Endothelial cell of umbilical vein (primary cell): ENCODE data around the gene LRP1B. TPM values are rescaled to one million over a fixed set of nuclear protein-coding genes. Genes with fewer than 3 reads are reported as not detected.

ENCODE experiments used
- BruUV-seq: library from RNA; stranded (reverse); fragments of 400-500 nt; replicated peaks from 2 replicates; lab custom pipeline; 2021; lab: Mats Ljungman, UMichigan
- CTCF ChIA-PET: fragments of 300-600, 350-600 bp; sonication (Branson Sonifier 250); formaldehyde crosslinking; loops from one replicate; lab custom pipeline; 2021; ENCODE audit warnings: antibody characterized with exemption, inconsistent platforms; lab: Charles Lee
- POLR2A ChIA-PET: fragments of 300-600, 350-600 bp; sonication (Branson Sonifier 250); formaldehyde crosslinking; loops from one replicate; lab custom pipeline; 2021; ENCODE audit warnings: antibody characterized with exemption, inconsistent platforms; lab: Charles Lee
- DNase-seq: peaks from one replicate; pipeline ENCODE4 v3.0.0-alpha.2; 2011; ENCODE audit warnings: low read depth, low spot score
- FAIRE-seq: peaks from 2 replicates; lab custom pipeline; 2011; peaks lifted over from hg19 to GRCh38; lab: Jason Lieb, UNC
- H2AFZ ChIP-seq: 2 replicates; pipeline ENCODE4 v1.6.0; 2012; ENCODE audit warnings: low read depth, low read length, control low read depth, inconsistent platforms
- H3K27ac ChIP-seq: 2 replicates; pipeline ENCODE4 v1.5.1; 2011; ENCODE audit warnings: low read depth, mild to moderate bottlenecking, control low read depth, low read length, moderate library complexity; ENCODE audit not compliant: insufficient read depth
- H3K27me3 ChIP-seq, 2 experiments: 2 replicates each; pipeline versions ENCODE4 v1.6.0 to v1.6.1; 2011; ENCODE audit warnings: low read length in 2 of 2, mixed read lengths in 1 of 2; ENCODE audit not compliant: control insufficient read depth in 2 of 2, insufficient read depth in 2 of 2
- H3K36me3 ChIP-seq, 2 experiments: 2 replicates in 1 of 2; 3 replicates in 1 of 2; pipeline ENCODE4 v1.5.1; 2011; ENCODE audit warnings: low read length in 2 of 2, mild to moderate bottlenecking in 1 of 2, moderate library complexity in 1 of 2; ENCODE audit not compliant: control insufficient read depth in 2 of 2, insufficient read depth in 2 of 2; ENCODE audit errors: extremely low read depth in 1 of 2
- H3K4me1 ChIP-seq: 3 replicates; pipeline ENCODE4 v1.5.1; 2011; ENCODE audit warnings: mild to moderate bottlenecking, low read length; ENCODE audit not compliant: control insufficient read depth, insufficient read depth; ENCODE audit errors: extremely low read depth
- H3K4me2 ChIP-seq: 2 replicates; pipeline ENCODE4 v1.6.1; 2011; ENCODE audit warnings: low read length, control low read depth, mixed read lengths; ENCODE audit not compliant: insufficient read depth
- H3K4me3 ChIP-seq, 3 experiments: fragments of 200-600 bp in 1 of 3; sonication (generic), shearing (Covaris generic) in 1 of 3; replicated peaks in 1 of 3; 2 replicates each; pipeline ENCODE4 v1.5.1; 2011 to 2016; ENCODE audit warnings: control low read depth in 3 of 3, low read length in 3 of 3, mild to moderate bottlenecking in 2 of 3, inconsistent platforms in 1 of 3, low read depth in 1 of 3, moderate library complexity in 1 of 3; ENCODE audit not compliant: insufficient read depth in 1 of 3
- H3K79me2 ChIP-seq: 2 replicates; pipeline ENCODE4 v1.6.0; 2012; ENCODE audit warnings: low read length, inconsistent platforms; ENCODE audit not compliant: control insufficient read depth, insufficient read depth
- H3K9ac ChIP-seq: replicated peaks from 2 replicates; pipeline ENCODE3; 2011; ENCODE audit warnings: low read length, control low read depth; ENCODE audit not compliant: insufficient read depth; ENCODE audit errors: extremely low read depth
- H3K9me1 ChIP-seq: replicated peaks from 3 replicates; pipeline ENCODE4 v1.6.0; 2011; ENCODE audit warnings: mild to moderate bottlenecking, low read length; ENCODE audit not compliant: control insufficient read depth, insufficient read depth; ENCODE audit errors: extremely low read depth
- H3K9me3 ChIP-seq: replicated peaks from 2 replicates; pipeline ENCODE4 v1.5.1; 2012; ENCODE audit warnings: low read length, inconsistent platforms; ENCODE audit not compliant: control insufficient read depth, insufficient read depth
- H4K20me1 ChIP-seq: replicated peaks from 2 replicates; pipeline ENCODE3; 2011; ENCODE audit warnings: mild to moderate bottlenecking, low read length; ENCODE audit not compliant: control insufficient read depth, insufficient read depth; ENCODE audit errors: extremely low read depth
- CTCF ChIP-seq, 2 donors: IDR thresholded peaks; 1 replicate in 1 of 2; 2 replicates in 1 of 2; pipeline ENCODE4 v1.5.1; 2011; ENCODE audit warnings: low read length in 2 of 2, mild to moderate bottlenecking in 2 of 2, moderate library complexity in 2 of 2, control low read depth in 1 of 2, inconsistent platforms in 1 of 2, low read depth in 1 of 2; ENCODE audit not compliant: insufficient read depth in 1 of 2; ENCODE audit errors: extremely low read depth in 1 of 2
- EZH2 ChIP-seq: IDR thresholded peaks from 2 replicates; pipeline ENCODE4 v1.6.1; 2012; ENCODE audit warnings: borderline replicate concordance, low read depth, mild to moderate bottlenecking, moderate library complexity, low read length, inconsistent platforms; ENCODE audit not compliant: severe bottlenecking
- FOS ChIP-seq: IDR thresholded peaks from 2 replicates; pipeline ENCODE4 v1.6.1; 2011; ENCODE audit warnings: mild to moderate bottlenecking, low read length, moderate library complexity, borderline replicate concordance; ENCODE audit not compliant: insufficient read depth
- GATA2 ChIP-seq: IDR thresholded peaks from 2 replicates; pipeline ENCODE4 v1.7.0; 2011; ENCODE audit warnings: low read depth, mild to moderate bottlenecking, moderate library complexity, mixed read lengths, low read length; ENCODE audit not compliant: insufficient read length, insufficient read depth
- JUN ChIP-seq: IDR thresholded peaks from 2 replicates; pipeline ENCODE4 v1.6.1; 2011; ENCODE audit warnings: borderline replicate concordance, low read depth; ENCODE audit not compliant: insufficient read length, insufficient read depth
- MAX ChIP-seq: IDR thresholded peaks from 2 replicates; pipeline ENCODE4 v1.6.1; 2011; ENCODE audit not compliant: insufficient read depth, insufficient read length
- MYC ChIP-seq: IDR thresholded peaks from one replicate; pipeline ENCODE4 v1.6.1; 2011; ENCODE audit warnings: mild to moderate bottlenecking, low read depth, low read length
- POLR2A ChIP-seq: IDR thresholded peaks from 2 replicates; pipeline ENCODE4 v1.6.1; 2012; ENCODE audit warnings: low read depth, mild to moderate bottlenecking, control low read depth, low read length
- POLR2AphosphoS5 ChIP-seq: IDR thresholded peaks from 2 replicates; pipeline ENCODE4 v1.6.1; 2012; ENCODE audit warnings: low read depth, mild to moderate bottlenecking, control low read depth, low read length, moderate library complexity; ENCODE audit not compliant: insufficient read depth
- dilution Hi-C: fragments of 300-500 bp; cut with MboI; formaldehyde crosslinking; loops from one replicate; pipeline ENCODE4 v1.15.0; 2019; ENCODE audit warnings: low sequenced_read_pairs; ENCODE audit not compliant: extremely low pct_ligation_motif_present
- intact Hi-C: fragments of 100-400 bp; cut with micrococcal nuclease; formaldehyde crosslinking; loops from one replicate; pipeline ENCODE4 v1.10.0; 2022
- polyA plus RNA-seq, 4 experiments: library from polyadenylated mRNA; depleted of rRNA in 3 of 4; stranded (reverse) in 3 of 4; unstranded in 1 of 4; fragments of >200 nt; gene quantifications; 2 replicates each; pipeline versions ENCODE4 v1.2.1 to v1.2.3, GENCODE V29; 2011 to 2012; ENCODE audit warnings: missing spikeins in 1 of 4
- total RNA-seq: library from RNA; stranded (reverse); gene quantifications from 2 replicates; pipeline ENCODE4 v1.2.3, GENCODE V29; 2021

The LRP1B gene
- total and polyA plus RNA-seq, 2 donors (not counting 3 experiments of a cell fraction or from before 2014, with no cell fraction given), result 0.03 to 0.07 TPM

GRCh38 chr2:141940709-141941108 lies 190.1 kb downstream of the LRP1B start:
- no peaks in the 10 kb centered on the region for H4K20me1 ChIP-seq
- POLR2A ChIA-PET, result no interaction called here
- no peak overlapping the region for H2AFZ ChIP-seq
- no peak for FAIRE-seq
- H3K9me1 ChIP-seq, result no peaks in the 10 kb centered on the region
- no peaks in the 10 kb centered on the region for H3K4me1 ChIP-seq
- H3K27ac ChIP-seq, result no peak overlapping the region
- no peak overlapping the region for H3K9ac ChIP-seq
- no peaks in the 10 kb centered on the region for H3K79me2 ChIP-seq
- no peak overlapping the region for H3K4me2 ChIP-seq
- no peak for DNase-seq
- intact Hi-C loops (no loop called here), dilution Hi-C loops (no loop called here)
- no peaks in the 10 kb centered on the region for H3K36me3 ChIP-seq
- no peaks in the 10 kb centered on the region for H3K27me3 ChIP-seq
- TF ChIP-seq GATA2 (no peak), EZH2 (no peak), MAX (no peak), FOS (no peak), JUN (no peak), MYC (no peak), POLR2AphosphoS5 (no peak), CTCF (IDR thresholded peaks at IDR 0.05; ENCODE audit: extremely low read depth in 1 of 2, insufficient read depth in 1 of 2, low read depth in 1 of 2, low read length in 2 of 2) (no peak), POLR2A (no peak)
- H3K4me3 ChIP-seq, result no peak overlapping the region
- BruUV-seq, result no TSS peak
- CTCF ChIA-PET, result no interaction called here
- H3K9me3 ChIP-seq, result no peaks in the 10 kb centered on the region
